ENCODE data around the gene DHX35.

The DHX35 gene

DNA sequence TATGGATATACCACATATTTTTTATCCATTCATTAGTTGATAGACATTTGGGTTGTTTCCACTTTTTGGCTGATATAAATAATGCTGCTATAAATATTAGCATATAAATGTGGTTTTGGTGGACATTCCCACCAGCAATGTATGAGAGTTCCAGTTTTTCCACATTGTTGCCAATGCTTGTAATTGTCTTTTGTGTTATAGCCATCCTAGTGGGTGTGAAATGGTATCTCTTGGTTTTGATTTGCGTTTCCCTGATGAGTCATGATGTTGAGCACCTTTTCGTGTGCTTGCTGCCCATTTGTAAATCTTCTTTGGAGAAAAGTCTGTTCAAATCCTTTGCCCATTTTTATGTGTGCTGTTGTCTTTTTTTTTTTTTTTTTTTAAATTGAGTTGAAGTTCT lies 54.4 kb downstream of the DHX35 start:
- in situ Hi-C loops (cut with MboI; ENCODE audit: low pct_unique_long_range_greater_than_20kb, low sequenced_read_pairs, unreplicated experiment), result no loop called here
- no peak for DNase-seq (ENCODE audit: low spot score)
- TF ChIP-seq, protein P1, sequence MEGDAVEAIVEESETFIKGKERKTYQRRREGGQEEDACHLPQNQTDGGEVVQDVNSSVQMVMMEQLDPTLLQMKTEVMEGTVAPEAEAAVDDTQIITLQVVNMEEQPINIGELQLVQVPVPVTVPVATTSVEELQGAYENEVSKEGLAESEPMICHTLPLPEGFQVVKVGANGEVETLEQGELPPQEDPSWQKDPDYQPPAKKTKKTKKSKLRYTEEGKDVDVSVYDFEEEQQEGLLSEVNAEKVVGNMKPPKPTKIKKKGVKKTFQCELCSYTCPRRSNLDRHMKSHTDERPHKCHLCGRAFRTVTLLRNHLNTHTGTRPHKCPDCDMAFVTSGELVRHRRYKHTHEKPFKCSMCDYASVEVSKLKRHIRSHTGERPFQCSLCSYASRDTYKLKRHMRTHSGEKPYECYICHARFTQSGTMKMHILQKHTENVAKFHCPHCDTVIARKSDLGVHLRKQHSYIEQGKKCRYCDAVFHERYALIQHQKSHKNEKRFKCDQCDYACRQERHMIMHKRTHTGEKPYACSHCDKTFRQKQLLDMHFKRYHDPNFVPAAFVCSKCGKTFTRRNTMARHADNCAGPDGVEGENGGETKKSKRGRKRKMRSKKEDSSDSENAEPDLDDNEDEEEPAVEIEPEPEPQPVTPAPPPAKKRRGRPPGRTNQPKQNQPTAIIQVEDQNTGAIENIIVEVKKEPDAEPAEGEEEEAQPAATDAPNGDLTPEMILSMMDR (IDR thresholded peaks at IDR 0.05; ENCODE audit: extremely low read depth, insufficient read depth, missing control alignments), result no peak

DNA sequence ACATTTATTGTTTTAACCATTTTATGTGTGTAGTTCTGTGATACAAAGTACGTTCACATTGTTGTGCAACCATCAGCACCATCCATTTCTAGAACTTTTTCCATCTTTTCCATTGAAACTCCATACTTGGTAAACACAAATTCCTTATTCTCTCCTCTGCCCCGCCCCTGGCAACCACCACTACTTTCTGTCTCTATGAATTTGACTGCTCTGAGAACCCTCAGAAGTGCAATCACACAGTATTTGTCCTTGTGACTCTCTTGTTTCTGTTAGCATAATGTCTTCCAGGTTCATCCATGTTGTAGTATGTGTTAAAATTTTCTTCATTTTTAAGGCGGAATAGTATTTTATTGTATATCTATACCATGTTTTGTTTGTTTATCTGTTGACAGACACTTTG lies 56.9 kb downstream of the DHX35 start:
- TF ChIP-seq, protein P1 (IDR thresholded peaks at IDR 0.05; ENCODE audit: extremely low read depth, insufficient read depth, missing control alignments), result no peak
- DNase-seq (ENCODE audit: low spot score), result no peak
- in situ Hi-C loops (cut with MboI; ENCODE audit: low pct_unique_long_range_greater_than_20kb, low sequenced_read_pairs, unreplicated experiment), result no loop called here

DNA sequence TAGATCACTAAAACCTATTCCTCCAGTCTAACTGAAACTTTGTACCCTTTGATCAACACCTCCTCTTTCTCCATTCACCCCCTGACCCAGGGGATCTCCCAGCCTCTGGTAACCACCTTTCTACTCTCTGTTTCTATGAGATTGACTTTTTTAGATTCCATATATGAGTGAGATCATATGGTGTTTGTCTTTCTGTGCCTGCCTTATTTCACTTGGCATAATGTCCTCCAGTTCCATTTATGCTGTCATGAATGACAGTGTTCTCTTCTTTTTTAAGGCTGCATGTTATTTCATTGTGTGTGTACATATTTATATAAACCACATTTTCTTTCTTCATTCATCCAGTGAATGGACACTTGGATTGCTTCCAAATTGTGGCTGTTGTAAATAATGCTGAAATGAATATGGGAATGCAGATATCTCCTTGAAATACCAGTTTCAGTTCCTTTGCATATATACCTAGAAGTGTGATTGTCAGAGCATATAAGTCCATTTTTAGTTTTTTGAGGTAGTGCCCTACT lies 57.7 kb downstream of the DHX35 start:
- in situ Hi-C loops (cut with MboI; ENCODE audit: low pct_unique_long_range_greater_than_20kb, low sequenced_read_pairs, unreplicated experiment), result no loop called here
- TF ChIP-seq, protein P1 (IDR thresholded peaks at IDR 0.05; ENCODE audit: extremely low read depth, insufficient read depth, missing control alignments), result no peak
- no peak for DNase-seq (ENCODE audit: low spot score)

DNA sequence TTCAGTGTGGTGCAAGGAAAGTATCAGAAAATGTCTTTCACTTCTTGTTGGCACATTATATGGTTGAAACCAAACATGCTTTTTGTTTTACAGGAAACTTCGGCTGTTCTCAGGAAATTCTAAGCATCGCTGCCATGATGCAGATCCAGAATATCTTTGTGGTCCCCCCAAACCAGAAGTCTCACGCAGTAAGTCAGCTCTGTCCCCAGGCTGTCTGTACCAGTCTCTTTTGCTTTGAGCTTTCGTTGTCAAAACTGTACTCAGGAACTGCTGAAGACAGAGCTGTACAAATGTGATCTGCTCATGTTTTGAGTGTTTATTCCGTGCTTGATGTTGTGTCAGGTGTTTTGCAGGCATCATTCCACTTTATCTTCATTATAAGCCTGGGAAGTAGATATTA lies 59.6 kb downstream of the DHX35 start:
- DNase-seq (ENCODE audit: low spot score), result no peak
- in situ Hi-C loops (cut with MboI; ENCODE audit: low pct_unique_long_range_greater_than_20kb, low sequenced_read_pairs, unreplicated experiment), result no loop called here
- TF ChIP-seq, protein P1 (IDR thresholded peaks at IDR 0.05; ENCODE audit: extremely low read depth, insufficient read depth, missing control alignments), result no peak

DNA sequence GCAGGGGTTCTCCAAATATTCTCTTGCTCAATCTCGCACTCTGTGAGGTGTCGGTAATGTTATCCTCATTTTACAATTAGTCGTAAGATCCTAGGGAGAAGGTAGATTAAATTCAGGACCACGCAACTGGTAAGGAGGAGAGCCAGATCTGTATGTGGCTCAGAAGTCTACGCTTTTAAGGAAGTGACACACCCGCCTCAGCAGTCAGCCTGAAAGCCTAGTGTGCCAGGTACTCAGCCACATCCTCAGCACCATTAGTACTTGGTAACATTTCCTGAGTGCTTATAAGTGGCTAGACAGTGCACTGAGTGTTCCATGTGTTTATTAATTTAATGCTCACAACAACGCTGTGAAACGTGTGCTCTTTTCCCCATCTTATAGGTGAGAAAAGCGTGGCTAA lies 63.7 kb downstream of the DHX35 start:
- TF ChIP-seq, protein P1 (IDR thresholded peaks at IDR 0.05; ENCODE audit: extremely low read depth, insufficient read depth, missing control alignments), result no peak
- no peak for DNase-seq (ENCODE audit: low spot score)
- in situ Hi-C loops (cut with MboI; ENCODE audit: low pct_unique_long_range_greater_than_20kb, low sequenced_read_pairs, unreplicated experiment), result no loop called here

DNA sequence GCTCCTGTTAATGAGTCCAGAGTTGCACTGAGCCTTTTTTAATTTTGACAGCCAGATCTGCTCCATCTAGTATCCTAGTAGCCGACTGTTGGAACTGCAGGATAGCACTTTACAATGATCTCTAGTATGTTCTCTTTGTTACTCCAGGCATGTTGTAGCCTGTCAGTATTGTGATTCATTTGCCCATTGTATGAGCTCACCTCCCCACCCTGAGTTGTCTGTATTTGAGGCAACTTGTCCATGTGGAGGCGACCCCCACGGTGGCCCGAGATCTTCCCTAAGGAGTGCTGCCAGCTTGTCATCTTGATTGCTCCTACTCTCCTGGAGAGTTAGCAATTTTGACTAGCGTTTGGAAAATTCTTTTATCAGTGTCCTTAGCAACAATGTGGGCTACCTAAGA lies 67.2 kb downstream of the DHX35 start:
- no peak for DNase-seq (ENCODE audit: low spot score)
- in situ Hi-C loops (cut with MboI; ENCODE audit: low pct_unique_long_range_greater_than_20kb, low sequenced_read_pairs, unreplicated experiment), result no loop called here
- TF ChIP-seq, protein P1 (IDR thresholded peaks at IDR 0.05; ENCODE audit: extremely low read depth, insufficient read depth, missing control alignments), result no peak

DNA sequence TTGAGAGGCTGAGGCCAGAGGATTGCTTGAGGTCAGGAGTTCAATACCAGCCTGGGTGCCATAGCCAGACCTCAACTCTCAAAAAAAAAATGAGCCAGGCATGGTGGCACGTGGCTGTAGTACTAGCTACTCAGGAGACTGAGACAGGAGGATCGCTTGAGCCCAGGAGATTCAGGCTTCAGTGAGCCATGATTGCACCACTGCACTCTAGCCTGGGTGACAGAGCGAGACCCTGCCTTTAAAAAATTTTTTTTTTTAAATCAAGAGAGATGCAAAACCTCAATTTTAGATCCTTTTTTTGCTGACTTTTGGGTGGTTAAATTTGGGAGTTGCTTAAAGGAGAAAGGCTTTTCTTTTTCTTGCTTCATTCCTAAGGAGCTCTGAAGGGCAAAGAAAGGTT lies 70.9 kb downstream of the DHX35 start:
- TF ChIP-seq, protein P1 (IDR thresholded peaks at IDR 0.05; ENCODE audit: extremely low read depth, insufficient read depth, missing control alignments), result no peak
- DNase-seq (ENCODE audit: low spot score), result no peak
- in situ Hi-C loops (cut with MboI; ENCODE audit: low pct_unique_long_range_greater_than_20kb, low sequenced_read_pairs, unreplicated experiment), result no loop called here
